ENCODE measurements around the gene LRRC4C.

GRCh38 chr11:40241524-40242051, 1217.9 kb downstream of the LRRC4C start:
- TF ChIP-seq ZBTB33 (IDR thresholded peaks at IDR 0.05) = no peak
- TF ChIP-seq CTCF (IDR thresholded peaks at IDR 0.05; ENCODE audit: low read depth, low read length, missing input control) = no peak
- TF ChIP-seq TAF1 (conservative IDR thresholded peaks at IDR 0.05) = no peak
- no peak for TF ChIP-seq GABPA (IDR thresholded peaks at IDR 0.05 in 1 of 2, conservative IDR thresholded peaks at IDR 0.05 in 1 of 2)

Measured in liver (tissue), 3 donors.